Adrenal gland (tissue), 5 donors: ENCODE measurements around the gene NOC2L.

Experiments
- CTCF ChIP-seq, 6 experiments: fragments of 450-650 bp in 4 of 6; fragments of 200-600 bp in 2 of 6; sonication (generic) in 1 of 6; IDR thresholded peaks; 1 replicate in 5 of 6; 2 replicates in 1 of 6; pipeline versions ENCODE4 v1.5.1 to v1.8.0; 2016 to 2021; ENCODE audit warnings: antibody characterized with exemption in 6 of 6, mild to moderate bottlenecking in 2 of 6, moderate library complexity in 1 of 6
- POLR2A ChIP-seq, 2 donors: fragments of 450-650 bp; IDR thresholded peaks; one replicate each; pipeline ENCODE4 v1.6.1; 2017; ENCODE audit warnings: antibody characterized with exemption in 2 of 2, mild to moderate bottlenecking in 2 of 2, moderate library complexity in 1 of 2
- donor health status: DM: no; HTN: no; CAD: no.

GRCh38 chr1:924656-925560 lies 34.1 kb downstream of the NOC2L start:
- TF ChIP-seq CTCF (IDR thresholded peaks at IDR 0.05), result peak in 1 of 6 experiments; percentile 1
- TF ChIP-seq POLR2A (IDR thresholded peaks at IDR 0.05), result no peak
